ENCODE measurements around the gene ERV3-1.

GRCh38 chr7:64999165-65000004 is 7.1 kb downstream of the ERV3-1 start:
- peak; percentile 51 for TF ChIP-seq E2F8 (IDR thresholded peaks at IDR 0.05; ENCODE audit: low read depth, partially characterized antibody)
- peak; percentile 98 for TF ChIP-seq POLR2AphosphoS5 (IDR thresholded peaks at IDR 0.05; ENCODE audit: control insufficient read depth, insufficient read depth, low read depth, low read length)
- TF ChIP-seq ZNF12 (CRISPR knock-in tag; IDR thresholded peaks at IDR 0.05) = no peak
- TF ChIP-seq TBP (optimal IDR thresholded peaks at IDR 0.05; ENCODE audit: low read depth, low read length) = no peak
- peak; percentile 100 for TF ChIP-seq SOX6 (IDR thresholded peaks at IDR 0.05)
- peak; percentile 87; the same call in 1 of the 2 replicates for TF ChIP-seq ZNF24 (IDR thresholded peaks at IDR 0.05)
- peak; percentile 95 for TF ChIP-seq BHLHE40 (IDR thresholded peaks at IDR 0.05; ENCODE audit: low read length)
- peak; percentile 100 for TF ChIP-seq FOSL1 (tag; conservative IDR thresholded peaks at IDR 0.05)
- TF ChIP-seq CEBPZ (IDR thresholded peaks at IDR 0.05; ENCODE audit: borderline replicate concordance, low read depth, low read length) = no peak
- peak in 1 of 2 experiments; percentile 86; a peak in 2 of 4 replicates for TF ChIP-seq ETV6 (IDR thresholded peaks at IDR 0.05; ENCODE audit: borderline replicate concordance in 1 of 2, low read depth in 2 of 2, low read length in 1 of 2)
- no peak for TF ChIP-seq ETV6 (CRISPR knock-in tag; IDR thresholded peaks at IDR 0.05; ENCODE audit: borderline replicate concordance)
- no peak for TF ChIP-seq SP2 (IDR thresholded peaks at IDR 0.05; ENCODE audit: extremely low read depth, low read depth, low read length, poor library complexity, severe bottlenecking)
- no peak; the same call in 1 of the 2 replicates for TF ChIP-seq MXI1 (IDR thresholded peaks at IDR 0.05; ENCODE audit: low read depth, low read length)
- peak in 1 of 2 experiments; percentile 61; a peak in 3 of 4 replicates for TF ChIP-seq MLLT1 (IDR thresholded peaks at IDR 0.05)
- 0 out of 2 replicates have a peak, but pooled peaks have one; percentile 6 for TF ChIP-seq HBP1 (CRISPR knock-in tag; IDR thresholded peaks at IDR 0.05)

All from K562 (cell line).